OCI-LY7 (cell line): ENCODE results near the gene MEGF6. TPM values are rescaled to one million over a fixed set of nuclear protein-coding genes. Genes with fewer than 3 reads are reported as not detected.

Experiments
- BruUV-seq: library from RNA; stranded (reverse); fragments of 400-500 nt; replicated peaks from 2 replicates; lab custom pipeline; 2021; lab: Mats Ljungman, UMichigan
- CTCF ChIA-PET: fragments of 300-600 bp; sonication (Branson Sonifier 250); formaldehyde crosslinking; loops from one replicate; lab custom pipeline; 2022; ENCODE audit warnings: antibody characterized with exemption; ENCODE audit not compliant: unreplicated experiment; lab: Charles Lee
- POLR2A ChIA-PET: fragments of 300-600 bp; sonication (Branson Sonifier 250); formaldehyde crosslinking; loops from one replicate; lab custom pipeline; 2022; ENCODE audit warnings: antibody characterized with exemption; lab: Charles Lee
- DNase-seq: peaks from one replicate; pipeline ENCODE4 v3.0.0-alpha.2; 2015; ENCODE audit warnings: low spot score
- H2AFZ ChIP-seq: fragments of 200-600 bp; sonication (generic), shearing (Covaris generic); 2 replicates; pipeline ENCODE4 v1.6.1; 2014; ENCODE audit warnings: mild to moderate bottlenecking, antibody characterized with exemption, low read length, moderate library complexity
- H3K27ac ChIP-seq: fragments of 200-600 bp; sonication (generic); 2 replicates; pipeline ENCODE4 v1.5.1; 2014; ENCODE audit warnings: mixed run types, low read depth, mild to moderate bottlenecking, moderate library complexity, low read length, inconsistent platforms; ENCODE audit not compliant: poor library complexity, severe bottlenecking
- H3K36me3 ChIP-seq: fragments of 200-600 bp; sonication (generic); 2 replicates; pipeline ENCODE4 v1.6.1; 2014; ENCODE audit warnings: mild to moderate bottlenecking, antibody characterized with exemption, low read length, moderate library complexity, mixed read lengths; ENCODE audit not compliant: insufficient read depth
- H3K4me1 ChIP-seq: fragments of 200-600 bp; sonication (generic); 2 replicates; pipeline ENCODE4 v1.5.1; 2014; ENCODE audit warnings: mild to moderate bottlenecking, low read length; ENCODE audit not compliant: insufficient read depth, poor library complexity, severe bottlenecking
- H3K4me2 ChIP-seq: fragments of 200-600 bp; sonication (generic); 2 replicates; pipeline ENCODE4 v1.6.1; 2014; ENCODE audit warnings: mild to moderate bottlenecking, low read length
- H3K4me3 ChIP-seq: fragments of 200-600 bp; sonication (generic); 2 replicates; pipeline ENCODE4 v1.5.1; 2014; ENCODE audit warnings: mild to moderate bottlenecking, low read depth, low read length; ENCODE audit not compliant: poor library complexity, severe bottlenecking
- H3K79me2 ChIP-seq: fragments of 200-600 bp; sonication (generic); 2 replicates; pipeline ENCODE4 v1.6.1; 2016; ENCODE audit warnings: low read depth, mild to moderate bottlenecking, low read length, moderate library complexity, mixed read lengths; ENCODE audit not compliant: insufficient read depth
- H3K9me2 ChIP-seq: fragments of 200-600 bp; sonication (generic); 2 replicates; pipeline ENCODE4 v1.6.1; 2016; ENCODE audit warnings: mild to moderate bottlenecking, low read length, mixed read lengths; ENCODE audit not compliant: insufficient read depth
- H3K9me3 ChIP-seq: fragments of 200-600 bp; sonication (generic); 2 replicates; pipeline ENCODE4 v1.6.1; 2014; ENCODE audit warnings: mild to moderate bottlenecking, mixed run types, low read length, mixed read lengths
- H4K20me1 ChIP-seq: fragments of 200-600 bp; sonication (generic); 2 replicates; pipeline ENCODE4 v1.6.1; 2014; ENCODE audit warnings: mild to moderate bottlenecking, antibody characterized with exemption, low read length, moderate library complexity, mixed read lengths; ENCODE audit not compliant: insufficient read depth
- EZH2phosphoT487 ChIP-seq: fragments of 200-600 bp; sonication (generic); IDR thresholded peaks from 2 replicates; pipeline ENCODE4 v1.6.1; 2018; ENCODE audit warnings: low read depth, borderline replicate concordance, mild to moderate bottlenecking, mixed run types, antibody characterized with exemption, low read length, moderate library complexity, mixed read lengths
- intact Hi-C: fragments of 100-400 bp; cut with micrococcal nuclease; formaldehyde crosslinking; loops from one replicate; pipeline ENCODE4 v1.10.0; 2022; ENCODE audit not compliant: unreplicated experiment
- total RNA-seq, 2 experiments: library from RNA; depleted of rRNA in 1 of 2; stranded (reverse); fragments of >200 nt in 1 of 2; shearing (Covaris generic) in 1 of 2; gene quantifications; 2 replicates each; pipeline ENCODE4 v1.2.3, GENCODE V29; 2014 to 2022
- TF ChIP-seq, protein P1 (sequence below): fragments of 200-600 bp; sonication (generic); conservative IDR thresholded peaks from 2 replicates; pipeline ENCODE4 v1.5.1; 2014; ENCODE audit warnings: mild to moderate bottlenecking, antibody characterized with exemption, low read length, moderate library complexity, mixed read lengths

Gene MEGF6
- total RNA-seq, 2 experiments from 2014 or later = 0.15 to 0.32 TPM

- Histone ChIP-seq H3K9me3 (no peaks in the 10 kb centered on the region), H3K4me1 (no peaks in the 10 kb centered on the region), H2AFZ (no peak overlapping the region), H3K9me2 (no peaks in the 10 kb centered on the region), H3K36me3 (no peaks in the 10 kb centered on the region), H3K4me2 (no peak overlapping the region), H3K4me3 (no peak overlapping the region), H3K27ac (no peak overlapping the region), H3K79me2 (no peaks in the 10 kb centered on the region), H4K20me1 (no peaks in the 10 kb centered on the region)
- POLR2A ChIA-PET = no interaction called here
- no peak for TF ChIP-seq EZH2phosphoT487
- TF ChIP-seq, protein P1, sequence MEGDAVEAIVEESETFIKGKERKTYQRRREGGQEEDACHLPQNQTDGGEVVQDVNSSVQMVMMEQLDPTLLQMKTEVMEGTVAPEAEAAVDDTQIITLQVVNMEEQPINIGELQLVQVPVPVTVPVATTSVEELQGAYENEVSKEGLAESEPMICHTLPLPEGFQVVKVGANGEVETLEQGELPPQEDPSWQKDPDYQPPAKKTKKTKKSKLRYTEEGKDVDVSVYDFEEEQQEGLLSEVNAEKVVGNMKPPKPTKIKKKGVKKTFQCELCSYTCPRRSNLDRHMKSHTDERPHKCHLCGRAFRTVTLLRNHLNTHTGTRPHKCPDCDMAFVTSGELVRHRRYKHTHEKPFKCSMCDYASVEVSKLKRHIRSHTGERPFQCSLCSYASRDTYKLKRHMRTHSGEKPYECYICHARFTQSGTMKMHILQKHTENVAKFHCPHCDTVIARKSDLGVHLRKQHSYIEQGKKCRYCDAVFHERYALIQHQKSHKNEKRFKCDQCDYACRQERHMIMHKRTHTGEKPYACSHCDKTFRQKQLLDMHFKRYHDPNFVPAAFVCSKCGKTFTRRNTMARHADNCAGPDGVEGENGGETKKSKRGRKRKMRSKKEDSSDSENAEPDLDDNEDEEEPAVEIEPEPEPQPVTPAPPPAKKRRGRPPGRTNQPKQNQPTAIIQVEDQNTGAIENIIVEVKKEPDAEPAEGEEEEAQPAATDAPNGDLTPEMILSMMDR = no peak
- DNase-seq = no peak
- BruUV-seq = no TSS peak
- intact Hi-C loops = loop anchor here (10.0 kb wide), 1 partner anchor 66 kb away; no protein-coding TSS in a partner anchor
- CTCF ChIA-PET = no interaction called here
Observed at GRCh38 chr1:3498986-3499385, 112.3 kb downstream of the MEGF6 start.

DNA sequence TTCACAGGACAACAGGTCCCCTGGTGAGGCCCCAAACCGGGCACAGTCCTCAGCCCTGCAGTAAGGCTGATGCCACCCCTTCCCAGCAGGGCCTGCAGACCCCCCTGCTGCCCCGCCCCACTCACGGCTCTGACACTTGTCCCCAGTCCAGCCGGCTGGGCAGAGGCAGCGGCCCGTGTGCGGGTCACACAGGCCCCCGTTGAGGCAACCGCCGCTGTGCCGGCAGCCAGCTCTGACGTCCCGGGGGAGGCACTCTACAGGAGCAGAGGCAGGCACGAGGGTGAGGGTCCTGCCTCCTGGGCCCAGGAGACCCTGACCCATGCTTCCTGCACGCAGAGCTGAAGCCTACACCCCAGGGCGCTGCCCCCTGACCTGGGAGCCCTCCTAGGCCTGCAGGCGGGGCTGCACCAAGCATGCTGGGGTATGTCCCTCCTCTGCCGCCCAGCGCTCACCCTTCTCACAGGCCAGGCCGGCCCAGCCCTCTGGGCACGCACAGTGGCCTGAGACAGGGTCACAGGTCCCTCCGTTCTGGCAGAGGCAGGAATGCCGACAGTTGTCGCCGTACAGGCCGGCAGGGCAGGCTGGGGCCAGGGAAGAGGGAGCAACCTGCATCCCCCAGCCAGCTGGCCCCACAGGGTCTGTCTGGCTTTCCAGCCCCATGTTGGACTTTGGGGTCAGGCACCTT is 112.9 kb downstream of the MEGF6 start:
- no peak for TF ChIP-seq EZH2phosphoT487
- TF ChIP-seq, protein P1 = no peak
- no peaks in the 10 kb centered on the region for H3K36me3 ChIP-seq
- no peaks in the 10 kb centered on the region for H3K4me1 ChIP-seq
- no peaks in the 10 kb centered on the region for H4K20me1 ChIP-seq
- no peak overlapping the region for H3K4me3 ChIP-seq
- no peaks in the 10 kb centered on the region for H3K79me2 ChIP-seq
- no peaks in the 10 kb centered on the region for H3K9me3 ChIP-seq
- no peak overlapping the region for H3K4me2 ChIP-seq
- intact Hi-C loops = loop anchor here (10.0 kb wide), 1 partner anchor 66 kb away; no protein-coding TSS in a partner anchor
- no TSS peak for BruUV-seq
- ChIA-PET POLR2A (no interaction called here), CTCF (no interaction called here)
- H2AFZ ChIP-seq = no peak overlapping the region
- H3K9me2 ChIP-seq = no peaks in the 10 kb centered on the region
- no peak for DNase-seq
- H3K27ac ChIP-seq = no peak overlapping the region

DNA sequence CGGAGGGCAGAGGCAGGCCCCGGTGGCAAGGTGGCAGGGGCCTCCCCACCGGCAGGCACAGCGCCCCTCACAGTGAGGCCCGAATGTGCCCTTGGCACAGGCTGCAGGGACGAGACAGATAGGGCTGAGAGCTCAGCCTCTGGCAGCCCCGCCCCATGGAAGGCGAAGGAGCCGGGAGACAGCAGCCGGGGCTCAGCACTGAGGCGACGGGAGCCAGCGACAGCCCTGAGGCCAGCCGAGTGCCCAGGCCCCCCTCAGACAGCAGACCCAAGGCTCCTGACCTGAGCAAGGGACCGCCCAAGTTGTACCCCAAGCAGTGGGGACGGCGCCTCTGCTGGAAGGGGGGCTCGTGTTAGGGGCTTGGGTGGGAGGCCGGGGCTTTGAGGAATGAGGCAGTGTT is 113.8 kb downstream of the MEGF6 start:
- Histone ChIP-seq H3K4me3 (no peak overlapping the region), H3K9me2 (no peaks in the 10 kb centered on the region), H3K4me2 (no peak overlapping the region), H3K36me3 (no peaks in the 10 kb centered on the region), H2AFZ (no peak overlapping the region), H3K9me3 (no peaks in the 10 kb centered on the region), H3K27ac (no peak overlapping the region), H3K4me1 (no peaks in the 10 kb centered on the region), H3K79me2 (no peaks in the 10 kb centered on the region), H4K20me1 (no peaks in the 10 kb centered on the region)
- DNase-seq = no peak
- TF ChIP-seq, protein P1 = no peak
- TF ChIP-seq EZH2phosphoT487 = no peak
- POLR2A ChIA-PET = no interaction called here
- BruUV-seq = no TSS peak
- intact Hi-C loops = loop anchor here (10.0 kb wide), 1 partner anchor 67 kb away; no protein-coding TSS in a partner anchor
- CTCF ChIA-PET = no interaction called here
